ENCODE data around the gene AKNA. TPM values are rescaled to one million over a fixed set of nuclear protein-coding genes. Genes with fewer than 3 reads are reported as not detected.

The AKNA gene, protein sequence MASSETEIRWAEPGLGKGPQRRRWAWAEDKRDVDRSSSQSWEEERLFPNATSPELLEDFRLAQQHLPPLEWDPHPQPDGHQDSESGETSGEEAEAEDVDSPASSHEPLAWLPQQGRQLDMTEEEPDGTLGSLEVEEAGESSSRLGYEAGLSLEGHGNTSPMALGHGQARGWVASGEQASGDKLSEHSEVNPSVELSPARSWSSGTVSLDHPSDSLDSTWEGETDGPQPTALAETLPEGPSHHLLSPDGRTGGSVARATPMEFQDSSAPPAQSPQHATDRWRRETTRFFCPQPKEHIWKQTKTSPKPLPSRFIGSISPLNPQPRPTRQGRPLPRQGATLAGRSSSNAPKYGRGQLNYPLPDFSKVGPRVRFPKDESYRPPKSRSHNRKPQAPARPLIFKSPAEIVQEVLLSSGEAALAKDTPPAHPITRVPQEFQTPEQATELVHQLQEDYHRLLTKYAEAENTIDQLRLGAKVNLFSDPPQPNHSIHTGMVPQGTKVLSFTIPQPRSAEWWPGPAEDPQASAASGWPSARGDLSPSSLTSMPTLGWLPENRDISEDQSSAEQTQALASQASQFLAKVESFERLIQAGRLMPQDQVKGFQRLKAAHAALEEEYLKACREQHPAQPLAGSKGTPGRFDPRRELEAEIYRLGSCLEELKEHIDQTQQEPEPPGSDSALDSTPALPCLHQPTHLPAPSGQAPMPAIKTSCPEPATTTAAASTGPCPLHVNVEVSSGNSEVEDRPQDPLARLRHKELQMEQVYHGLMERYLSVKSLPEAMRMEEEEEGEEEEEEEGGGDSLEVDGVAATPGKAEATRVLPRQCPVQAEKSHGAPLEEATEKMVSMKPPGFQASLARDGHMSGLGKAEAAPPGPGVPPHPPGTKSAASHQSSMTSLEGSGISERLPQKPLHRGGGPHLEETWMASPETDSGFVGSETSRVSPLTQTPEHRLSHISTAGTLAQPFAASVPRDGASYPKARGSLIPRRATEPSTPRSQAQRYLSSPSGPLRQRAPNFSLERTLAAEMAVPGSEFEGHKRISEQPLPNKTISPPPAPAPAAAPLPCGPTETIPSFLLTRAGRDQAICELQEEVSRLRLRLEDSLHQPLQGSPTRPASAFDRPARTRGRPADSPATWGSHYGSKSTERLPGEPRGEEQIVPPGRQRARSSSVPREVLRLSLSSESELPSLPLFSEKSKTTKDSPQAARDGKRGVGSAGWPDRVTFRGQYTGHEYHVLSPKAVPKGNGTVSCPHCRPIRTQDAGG (N-terminal part only)
- polyA plus RNA-seq (2011; rRNA removed), result 4.4 and 4.6 TPM in 2 replicates
- 2.8 and 7.5 TPM in 2 replicates for polyA plus RNA-seq (2012; cell fraction: cytosol; rRNA removed)
- polyA plus RNA-seq (2012; cell fraction: nucleus; rRNA removed), result 6.7 and 9.3 TPM in 2 replicates
- 2.7 to 3.2 TPM (median 3.0 TPM) in 3 replicates for polyA plus RNA-seq (2017; fragmentation: RNase III; extraction: RNeasy Plus Mini Kit Qiagen cat#74134 plus additional on column Dnase treatment)
- 7.3 and 12.1 TPM in 2 replicates for polyA minus RNA-seq (2011; rRNA and poly(A)+ RNA removed)

DNA sequence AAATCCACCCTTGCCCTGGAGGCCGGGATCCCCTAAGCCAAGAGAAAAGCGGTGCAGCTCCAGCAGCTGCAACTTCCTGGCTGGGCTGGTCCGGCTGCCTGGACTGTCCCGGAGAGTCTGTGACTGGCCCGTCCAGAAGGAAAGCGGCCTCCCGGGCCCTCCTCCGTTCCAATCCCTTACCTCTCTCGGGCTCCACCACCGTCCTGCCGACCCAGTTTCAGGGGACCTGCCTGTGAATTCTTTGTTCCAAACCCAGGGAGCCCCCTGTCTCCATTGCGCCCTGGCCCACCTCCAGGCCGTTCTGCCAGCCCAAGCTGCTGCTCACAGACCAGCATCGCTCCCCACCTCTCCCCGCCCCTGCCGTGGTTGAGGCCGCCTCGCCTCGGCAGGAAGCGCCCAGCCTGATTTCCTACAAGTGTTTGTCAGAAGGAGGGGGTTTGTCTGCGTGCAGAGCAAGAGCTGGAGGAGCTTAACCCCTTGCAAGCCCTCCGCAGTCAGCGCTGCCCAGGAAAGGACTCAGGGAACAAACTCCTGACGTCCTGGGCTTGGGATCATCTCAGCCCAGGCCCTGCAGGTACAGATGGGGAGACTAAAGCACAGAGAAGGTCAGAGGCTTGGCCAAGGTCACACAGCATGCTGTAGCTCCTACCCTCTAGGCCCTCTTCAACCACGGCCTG, at the start of gene AKNA:
AKNA (minus strand) TSS at position 303 of the 677 bp plus-strand sequence. CDS start 6,649 bp downstream, outside the sequence.
- POLR2A ChIA-PET, result no interaction called here
- no peak; a peak in 1 of 6 replicates for ATAC-seq
- no peak for FAIRE-seq
- H3K4me1 ChIP-seq, result peaks cover 11% of the 10 kb centered on the region; the same call in 2 of the 3 replicates
- H3K4me3 ChIP-seq, result no peak within 1 kb of the TSS
- TF ChIP-seq, protein P1, sequence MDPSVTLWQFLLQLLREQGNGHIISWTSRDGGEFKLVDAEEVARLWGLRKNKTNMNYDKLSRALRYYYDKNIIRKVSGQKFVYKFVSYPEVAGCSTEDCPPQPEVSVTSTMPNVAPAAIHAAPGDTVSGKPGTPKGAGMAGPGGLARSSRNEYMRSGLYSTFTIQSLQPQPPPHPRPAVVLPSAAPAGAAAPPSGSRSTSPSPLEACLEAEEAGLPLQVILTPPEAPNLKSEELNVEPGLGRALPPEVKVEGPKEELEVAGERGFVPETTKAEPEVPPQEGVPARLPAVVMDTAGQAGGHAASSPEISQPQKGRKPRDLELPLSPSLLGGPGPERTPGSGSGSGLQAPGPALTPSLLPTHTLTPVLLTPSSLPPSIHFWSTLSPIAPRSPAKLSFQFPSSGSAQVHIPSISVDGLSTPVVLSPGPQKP (IDR thresholded peaks at IDR 0.05; ENCODE audit: low read depth, low read length), result no peak
- TF ChIP-seq POLR2AphosphoS2 (conservative IDR thresholded peaks at IDR 0.05; ENCODE audit: low read length), result no peak
- TF ChIP-seq TP53 (CRISPR knock-in tag; IDR thresholded peaks at IDR 0.05), result no peak
- TF ChIP-seq HEYL (CRISPR knock-in tag; IDR thresholded peaks at IDR 0.05), result no peak
- no peak for TF ChIP-seq NPAS2 (CRISPR knock-in tag; IDR thresholded peaks at IDR 0.05; ENCODE audit: borderline replicate concordance)
- TF ChIP-seq ESRRA (IDR thresholded peaks at IDR 0.05; ENCODE audit: borderline replicate concordance, low read length), result no peak
- TF ChIP-seq HDAC2 (IDR thresholded peaks at IDR 0.05), result no peak
- no peak for TF ChIP-seq CEBPB (IDR thresholded peaks at IDR 0.05)
- TF ChIP-seq BHLHE40 (IDR thresholded peaks at IDR 0.05; ENCODE audit: low read depth, low read length), result no peak
- TF ChIP-seq, protein P2, sequence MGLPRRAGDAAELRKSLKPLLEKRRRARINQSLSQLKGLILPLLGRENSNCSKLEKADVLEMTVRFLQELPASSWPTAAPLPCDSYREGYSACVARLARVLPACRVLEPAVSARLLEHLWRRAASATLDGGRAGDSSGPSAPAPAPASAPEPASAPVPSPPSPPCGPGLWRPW (IDR thresholded peaks at IDR 0.05), result no peak
- no peak for TF ChIP-seq SMC3 (IDR thresholded peaks at IDR 0.05)
- TF ChIP-seq JUN (IDR thresholded peaks at IDR 0.05), result no peak
- no peak for TF ChIP-seq MYC (IDR thresholded peaks at IDR 0.05; ENCODE audit: borderline replicate concordance, low read length)
- TF ChIP-seq FOXS1 (CRISPR knock-in tag; IDR thresholded peaks at IDR 0.05), result no peak
- TF ChIP-seq, protein P3, sequence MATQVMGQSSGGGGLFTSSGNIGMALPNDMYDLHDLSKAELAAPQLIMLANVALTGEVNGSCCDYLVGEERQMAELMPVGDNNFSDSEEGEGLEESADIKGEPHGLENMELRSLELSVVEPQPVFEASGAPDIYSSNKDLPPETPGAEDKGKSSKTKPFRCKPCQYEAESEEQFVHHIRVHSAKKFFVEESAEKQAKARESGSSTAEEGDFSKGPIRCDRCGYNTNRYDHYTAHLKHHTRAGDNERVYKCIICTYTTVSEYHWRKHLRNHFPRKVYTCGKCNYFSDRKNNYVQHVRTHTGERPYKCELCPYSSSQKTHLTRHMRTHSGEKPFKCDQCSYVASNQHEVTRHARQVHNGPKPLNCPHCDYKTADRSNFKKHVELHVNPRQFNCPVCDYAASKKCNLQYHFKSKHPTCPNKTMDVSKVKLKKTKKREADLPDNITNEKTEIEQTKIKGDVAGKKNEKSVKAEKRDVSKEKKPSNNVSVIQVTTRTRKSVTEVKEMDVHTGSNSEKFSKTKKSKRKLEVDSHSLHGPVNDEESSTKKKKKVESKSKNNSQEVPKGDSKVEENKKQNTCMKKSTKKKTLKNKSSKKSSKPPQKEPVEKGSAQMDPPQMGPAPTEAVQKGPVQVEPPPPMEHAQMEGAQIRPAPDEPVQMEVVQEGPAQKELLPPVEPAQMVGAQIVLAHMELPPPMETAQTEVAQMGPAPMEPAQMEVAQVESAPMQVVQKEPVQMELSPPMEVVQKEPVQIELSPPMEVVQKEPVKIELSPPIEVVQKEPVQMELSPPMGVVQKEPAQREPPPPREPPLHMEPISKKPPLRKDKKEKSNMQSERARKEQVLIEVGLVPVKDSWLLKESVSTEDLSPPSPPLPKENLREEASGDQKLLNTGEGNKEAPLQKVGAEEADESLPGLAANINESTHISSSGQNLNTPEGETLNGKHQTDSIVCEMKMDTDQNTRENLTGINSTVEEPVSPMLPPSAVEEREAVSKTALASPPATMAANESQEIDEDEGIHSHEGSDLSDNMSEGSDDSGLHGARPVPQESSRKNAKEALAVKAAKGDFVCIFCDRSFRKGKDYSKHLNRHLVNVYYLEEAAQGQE (IDR thresholded peaks at IDR 0.05), result no peak
- no peaks in the 10 kb centered on the region for H3K9me3 ChIP-seq
- H3K4me2 ChIP-seq, result no peak within 1 kb of the TSS
- WGBS (ENCODE audit: missing lambda C conversion rate), result 79% methylated on average over 18 of the region's 25 CpGs
- CTCF ChIA-PET, result interaction anchor here (0.5 to 2.3 kb wide), 6 partner anchors 8 to 293 kb away, joined by 3 to 12 read pairs (median 3); no protein-coding TSS in a partner anchor
- no peak for DNase-seq (ENCODE audit: low read depth in 1 of 2, low spot score in 1 of 2)
- no peak within 1 kb of the TSS for H3K27ac ChIP-seq
